Activated CD4-positive, alpha-beta memory T cell treated with anti-CD3 and anti-CD28 coated beads, Interleukin-2, amount 10 ng/mL, durations not matched to agents 7 days and 5 days (primary cell): Measurements from ENCODE around the gene GNA14. TPM values are rescaled to one million over a fixed set of nuclear protein-coding genes. Genes with fewer than 3 reads are reported as not detected.
"Not testable (repeated sequence)": the region's sequence is repeated elsewhere in the genome, so short reads cannot be mapped to it uniquely, and the experiment has no call there.

Source experiments
- CTCF ChIA-PET: fragments of 350-600 bp; sonication (Branson Sonifier 250); formaldehyde crosslinking; loops from one replicate; lab custom pipeline; 2021; ENCODE audit warnings: antibody characterized with exemption, inconsistent platforms; lab: Charles Lee
- POLR2A ChIA-PET: fragments of 350-600 bp; sonication (Branson Sonifier 250); formaldehyde crosslinking; loops from one replicate; lab custom pipeline; 2021; ENCODE audit warnings: antibody characterized with exemption; lab: Charles Lee
- DNase-seq: peaks from one replicate; pipeline ENCODE4 v3.0.0-alpha.2; 2020
- H3K27ac Mint-ChIP-seq: one replicate; pipeline ENCODE4 v1.8.0; 2021; ENCODE audit warnings: mild to moderate bottlenecking, mixed read lengths
- H3K27me3 Mint-ChIP-seq: one replicate; pipeline ENCODE4 v1.8.0; 2021; ENCODE audit warnings: mixed read lengths
- H3K36me3 Mint-ChIP-seq: one replicate; pipeline ENCODE4 v1.8.0; 2021; ENCODE audit warnings: low read depth, mixed read lengths
- H3K4me1 Mint-ChIP-seq: one replicate; pipeline ENCODE4 v1.8.0; 2021; ENCODE audit warnings: mixed read lengths
- H3K4me3 Mint-ChIP-seq: one replicate; pipeline ENCODE4 v1.8.0; 2021; ENCODE audit warnings: mild to moderate bottlenecking, mixed read lengths
- H3K9me3 Mint-ChIP-seq: one replicate; pipeline ENCODE4 v1.8.0; 2021; ENCODE audit warnings: mixed read lengths
- total RNA-seq, 2 experiments: library from RNA; stranded (reverse); gene quantifications; one replicate each; pipeline ENCODE4 v1.2.3, GENCODE V29; 2021

GNA14 gene
- total RNA-seq, 2 experiments from 2014 or later, result not detected

GRCh38 chr9:77667151-77667550 is 19.0 kb upstream of the GNA14 start:
- Mint-ChIP-seq H3K36me3 (no peaks in the 10 kb centered on the region), H3K9me3 (no peaks in the 10 kb centered on the region), H3K4me1 (no peaks in the 10 kb centered on the region), H3K4me3 (no peak overlapping the region), H3K27ac (no peak overlapping the region), H3K27me3 (peaks cover 9% of the 10 kb centered on the region)
- ChIA-PET CTCF (no interaction called here), POLR2A (no interaction called here)
- no peak for DNase-seq

GRCh38 chr9:77663754-77664153 is 15.6 kb upstream of the GNA14 start:
- Mint-ChIP-seq H3K9me3 (no peaks in the 10 kb centered on the region), H3K36me3 (no peaks in the 10 kb centered on the region), H3K4me1 (no peaks in the 10 kb centered on the region), H3K27me3 (peaks cover 9% of the 10 kb centered on the region), H3K27ac (no peak overlapping the region), H3K4me3 (no peak overlapping the region)
- POLR2A ChIA-PET, result no interaction called here
- no peak for DNase-seq
- CTCF ChIA-PET, result no interaction called here

- Mint-ChIP-seq H3K36me3 (no peaks in the 10 kb centered on the region), H3K4me1 (no peaks in the 10 kb centered on the region), H3K4me3 (no peak overlapping the region), H3K27ac (no peak overlapping the region), H3K9me3 (no peaks in the 10 kb centered on the region), H3K27me3 (peaks cover 8% of the 10 kb centered on the region)
- CTCF ChIA-PET, result no interaction called here
- POLR2A ChIA-PET, result no interaction called here
- no peak for DNase-seq
Measured at GRCh38 chr9:77661566-77662085, 13.5 kb upstream of the GNA14 start.

DNA sequence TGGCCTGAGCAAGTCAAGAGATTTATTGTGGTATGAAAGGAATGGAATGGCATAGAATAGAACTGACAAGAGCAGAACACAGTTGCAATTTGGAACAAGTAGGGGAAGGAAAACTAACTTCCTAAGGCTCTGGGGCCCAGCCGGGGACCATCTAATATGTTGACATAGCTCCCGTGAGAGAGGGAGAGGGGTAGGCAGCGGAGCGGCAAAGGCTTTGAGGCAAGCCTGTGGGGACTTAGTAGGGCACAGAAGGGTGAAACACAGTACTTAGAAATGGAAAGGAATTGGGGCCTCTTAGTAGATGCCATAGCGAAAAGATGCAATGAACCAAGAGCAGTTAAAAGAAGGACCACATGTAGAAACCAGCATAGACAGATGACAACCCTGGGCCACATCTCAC is 11.8 kb upstream of the GNA14 start:
- POLR2A ChIA-PET, result no interaction called here
- H3K4me3 Mint-ChIP-seq, result no peak overlapping the region
- no peaks in the 10 kb centered on the region for H3K36me3 Mint-ChIP-seq

DNA sequence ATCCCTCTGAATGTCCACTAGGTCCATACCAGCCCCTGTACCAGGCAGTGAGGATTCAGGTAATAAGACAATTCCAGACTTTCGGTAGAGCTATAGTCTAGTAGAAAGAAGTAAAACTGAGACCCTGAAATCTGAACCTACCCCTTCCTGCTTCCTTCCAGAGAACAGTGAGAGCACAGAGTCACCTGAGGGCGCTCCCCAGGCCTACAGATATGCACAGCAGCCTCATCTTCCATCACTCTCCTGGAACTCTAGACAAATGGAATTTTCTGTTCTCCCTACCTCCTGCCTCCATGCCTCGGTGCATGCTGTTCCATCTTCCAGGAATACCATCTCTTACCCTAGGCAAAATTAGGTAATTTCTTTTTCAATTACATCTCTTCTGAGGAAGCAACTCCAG is 3.1 kb upstream of the GNA14 start:
- no peak for DNase-seq
- no peaks in the 10 kb centered on the region for H3K36me3 Mint-ChIP-seq
- CTCF ChIA-PET, result no interaction called here
- no peaks in the 10 kb centered on the region for H3K9me3 Mint-ChIP-seq
- POLR2A ChIA-PET, result no interaction called here
- no peak overlapping the region for H3K4me3 Mint-ChIP-seq
- H3K27me3 Mint-ChIP-seq, result peaks cover 42% of the 10 kb centered on the region
- H3K27ac Mint-ChIP-seq, result no peak overlapping the region
- peaks cover 9% of the 10 kb centered on the region for H3K4me1 Mint-ChIP-seq

More for the DNA sequence above, 11.8 kb upstream of the GNA14 start:
- H3K9me3 Mint-ChIP-seq, result no peaks in the 10 kb centered on the region
- no peak for DNase-seq
- H3K27ac Mint-ChIP-seq, result no peak overlapping the region
- CTCF ChIA-PET, result no interaction called here
- no peaks in the 10 kb centered on the region for H3K4me1 Mint-ChIP-seq
- peaks cover 8% of the 10 kb centered on the region for H3K27me3 Mint-ChIP-seq

DNA sequence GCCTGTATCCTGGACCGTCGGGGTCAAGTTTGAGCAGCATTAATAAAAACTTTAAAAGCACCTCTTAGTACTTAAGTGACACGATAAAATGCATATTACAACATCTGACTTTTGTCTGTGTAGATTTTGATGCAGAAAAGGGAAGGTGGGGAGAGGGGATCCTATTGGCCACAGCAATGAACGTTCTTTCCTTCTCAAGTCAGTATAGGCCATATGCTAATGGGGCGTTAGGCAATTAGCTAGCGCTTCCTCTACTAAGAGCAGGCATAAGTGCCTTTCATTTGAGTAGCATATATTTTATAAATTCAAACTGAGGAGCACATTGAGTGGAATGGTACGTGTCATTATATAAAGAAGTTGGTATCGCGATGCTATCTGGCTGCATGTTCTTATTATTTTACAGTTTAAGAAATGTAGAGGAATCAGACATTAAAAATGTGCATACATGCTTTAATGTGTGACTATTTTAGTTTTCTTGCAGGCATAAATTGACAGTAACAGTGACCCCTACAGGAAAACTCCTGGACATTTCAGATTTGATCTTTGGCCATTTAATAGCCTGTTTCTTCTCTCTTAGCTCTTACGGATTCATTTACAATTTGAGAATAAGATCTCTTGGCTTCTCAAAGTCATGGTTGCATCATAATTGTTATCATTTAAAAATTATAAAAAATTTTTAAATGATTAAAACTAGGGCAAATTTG is 1.1 kb upstream of the GNA14 start:
- Mint-ChIP-seq H3K4me1 (peaks cover 9% of the 10 kb centered on the region), H3K36me3 (no peaks in the 10 kb centered on the region), H3K27ac (no peak overlapping the region), H3K4me3 (no peak overlapping the region), H3K9me3 (no peaks in the 10 kb centered on the region), H3K27me3 (peaks cover 52% of the 10 kb centered on the region)
- ChIA-PET POLR2A (no interaction called here), CTCF (interaction anchor here (0.7 kb wide), 1 partner anchor 192 kb away, joined by 3 read pairs; no protein-coding TSS in a partner anchor)
- DNase-seq, result no peak

GRCh38 chr9:77647267-77648233 is 572 bp downstream of the GNA14 start:
- Mint-ChIP-seq H3K4me1 (peaks cover 9% of the 10 kb centered on the region), H3K4me3 (peak overlapping the region; percentile 53), H3K27me3 (peaks cover 58% of the 10 kb centered on the region), H3K9me3 (no peaks in the 10 kb centered on the region), H3K36me3 (no peaks in the 10 kb centered on the region), H3K27ac (no peak overlapping the region)
- CTCF ChIA-PET, result no interaction called here
- DNase-seq, result no peak
- POLR2A ChIA-PET, result no interaction called here

DNA sequence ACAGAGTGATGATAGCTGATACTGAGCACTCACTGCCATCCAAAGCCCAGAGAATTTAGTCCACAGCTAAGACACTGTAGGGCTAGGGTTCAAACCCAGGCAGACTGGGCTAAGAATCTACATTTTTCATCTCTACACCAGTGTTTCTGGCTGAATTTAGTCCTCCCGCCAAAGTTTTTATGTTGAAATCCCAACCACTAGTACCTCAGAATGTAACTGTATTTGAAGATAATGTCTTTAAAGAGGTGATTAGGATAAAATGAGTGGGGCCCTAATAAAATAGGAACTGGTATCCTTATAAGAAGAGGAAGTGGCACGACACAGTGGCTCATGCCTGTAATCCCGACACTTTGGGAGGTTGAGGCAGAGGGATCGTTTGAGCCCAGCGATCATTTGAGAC is 4.3 kb downstream of the GNA14 start:
- H3K4me1 Mint-ChIP-seq, result peaks cover 9% of the 10 kb centered on the region
- H3K36me3 Mint-ChIP-seq, result no peaks in the 10 kb centered on the region
- H3K9me3 Mint-ChIP-seq, result no peaks in the 10 kb centered on the region
- H3K27me3 Mint-ChIP-seq, result peaks cover 44% of the 10 kb centered on the region
- POLR2A ChIA-PET, result no interaction called here
- H3K27ac Mint-ChIP-seq, result no peak overlapping the region
- CTCF ChIA-PET, result no interaction called here
- no peak for DNase-seq
- no peak overlapping the region for H3K4me3 Mint-ChIP-seq

- Mint-ChIP-seq H3K4me1 (no peaks in the 10 kb centered on the region), H3K36me3 (no peaks in the 10 kb centered on the region), H3K27ac (no peak overlapping the region), H3K4me3 (no peak overlapping the region), H3K27me3 (peaks cover 30% of the 10 kb centered on the region), H3K9me3 (no peaks in the 10 kb centered on the region)
- ChIA-PET CTCF (interaction anchor here (0.7 kb wide), 1 partner anchor 26 kb away, joined by 4 read pairs; no protein-coding TSS in a partner anchor), POLR2A (no interaction called here)
- DNase-seq, result no peak
Measured at GRCh38 chr9:77640741-77641580, 7.2 kb downstream of the GNA14 start.

GRCh38 chr9:77632652-77633051 is 15.5 kb downstream of the GNA14 start:
- no peak for DNase-seq
- H3K4me3 Mint-ChIP-seq, result no peak overlapping the region
- no peaks in the 10 kb centered on the region for H3K36me3 Mint-ChIP-seq
- no peaks in the 10 kb centered on the region for H3K9me3 Mint-ChIP-seq
- H3K4me1 Mint-ChIP-seq, result no peaks in the 10 kb centered on the region
- ChIA-PET POLR2A (no interaction called here), CTCF (no interaction called here)
- H3K27ac Mint-ChIP-seq, result no peak overlapping the region
- H3K27me3 Mint-ChIP-seq, result peaks cover 14% of the 10 kb centered on the region

- H3K4me1 Mint-ChIP-seq, H3K27ac Mint-ChIP-seq, H3K36me3 Mint-ChIP-seq, POLR2A ChIA-PET, H3K4me3 Mint-ChIP-seq, CTCF ChIA-PET, DNase-seq, H3K9me3 Mint-ChIP-seq: not testable (repeated sequence)
- peaks cover 10% of the 10 kb centered on the region for H3K27me3 Mint-ChIP-seq
Measured at GRCh38 chr9:77628864-77629263, 19.3 kb downstream of the GNA14 start.

- Mint-ChIP-seq H3K36me3 (no peaks in the 10 kb centered on the region), H3K4me1 (no peaks in the 10 kb centered on the region), H3K27ac (no peak overlapping the region), H3K27me3 (peaks cover 7% of the 10 kb centered on the region), H3K9me3 (no peaks in the 10 kb centered on the region), H3K4me3 (no peak overlapping the region)
- ChIA-PET POLR2A (no interaction called here), CTCF (no interaction called here)
- DNase-seq, result no peak
Measured at GRCh38 chr9:77616191-77616590, 31.9 kb downstream of the GNA14 start.
